HepG2 (cell line): Measurements from ENCODE around the gene ADAMTS4. TPM values are rescaled to one million over a fixed set of nuclear protein-coding genes. Genes with fewer than 3 reads are reported as not detected.
A peak's percentile ranks its signal among the peaks of the same experiment; 100 is the strongest.

ENCODE experiments used
- AFF4 ChIP-seq: sonication (generic); formaldehyde crosslinking; IDR thresholded peaks from 2 replicates; pipeline ENCODE4 v1.4.0; 2020; ENCODE audit warnings: missing genetic modification reagents
- CEBPG ChIP-seq: IDR thresholded peaks from 2 replicates; pipeline ENCODE4 v1.6.1; 2016
- DMAP1 ChIP-seq: IDR thresholded peaks from 2 replicates; pipeline ENCODE4 v1.6.1; 2016
- ELF4 ChIP-seq: sonication (generic); formaldehyde crosslinking; IDR thresholded peaks from 2 replicates; pipeline ENCODE4 v1.5.0; 2020; ENCODE audit warnings: missing genetic modification reagents, mild to moderate bottlenecking, moderate library complexity, borderline replicate concordance
- ETV5 ChIP-seq: IDR thresholded peaks from 2 replicates; pipeline ENCODE4 v1.6.1; 2018; ENCODE audit warnings: missing biosample characterization, missing genetic modification reagents, inconsistent platforms, borderline replicate concordance
- FOXO4 ChIP-seq: sonication (generic); formaldehyde crosslinking; conservative IDR thresholded peaks from 2 replicates; pipeline ENCODE4 v1.8.1; 2023; ENCODE audit warnings: missing genetic modification reagents
- JARID2 ChIP-seq: sonication (generic); formaldehyde crosslinking; IDR thresholded peaks from 2 replicates; pipeline ENCODE4 v1.8.1; 2023; ENCODE audit warnings: missing genetic modification reagents, inconsistent platforms; ENCODE audit not compliant: insufficient replicate concordance
- MED13 ChIP-seq: sonication (generic); formaldehyde crosslinking; IDR thresholded peaks from 2 replicates; pipeline ENCODE4 v1.5.0; 2020; ENCODE audit warnings: missing genetic modification reagents
- NRL ChIP-seq: sonication (generic); formaldehyde crosslinking; IDR thresholded peaks from 2 replicates; pipeline ENCODE4 v1.5.0; 2020; ENCODE audit warnings: missing genetic modification reagents, mild to moderate bottlenecking, moderate library complexity, borderline replicate concordance
- PRDM10 ChIP-seq: sonication (generic); formaldehyde crosslinking; IDR thresholded peaks from 2 replicates; pipeline ENCODE4 v1.4.0; 2020; ENCODE audit warnings: low read depth, missing genetic modification reagents
- SIX1 ChIP-seq: sonication (generic); formaldehyde crosslinking; IDR thresholded peaks from 2 replicates; pipeline ENCODE4 v1.4.0; 2020; ENCODE audit warnings: missing genetic modification reagents, borderline replicate concordance
- SNAI1 ChIP-seq: sonication (generic); formaldehyde crosslinking; IDR thresholded peaks from 2 replicates; pipeline ENCODE4 v1.5.0; 2020; ENCODE audit warnings: mild to moderate bottlenecking, missing genetic modification reagents, borderline replicate concordance
- SPEN ChIP-seq: sonication (generic); formaldehyde crosslinking; IDR thresholded peaks from 2 replicates; pipeline ENCODE4 v1.5.1; 2020; ENCODE audit warnings: low read depth, mild to moderate bottlenecking, missing genetic modification reagents
- TSC22D2 ChIP-seq: sonication (generic); formaldehyde crosslinking; IDR thresholded peaks from 2 replicates; pipeline ENCODE4 v1.5.1; 2020; ENCODE audit warnings: missing genetic modification reagents, mild to moderate bottlenecking, borderline replicate concordance
- ZNF431 ChIP-seq: sonication (generic); formaldehyde crosslinking; IDR thresholded peaks from 2 replicates; pipeline ENCODE4 v1.9.0; 2022; ENCODE audit warnings: missing genetic modification reagents, low read depth, mild to moderate bottlenecking, borderline replicate concordance
- ZNF512 ChIP-seq: sonication (generic); formaldehyde crosslinking; IDR thresholded peaks from 2 replicates; pipeline ENCODE4 v1.4.0; 2020; ENCODE audit warnings: mild to moderate bottlenecking, missing genetic modification reagents
- ZNF556 ChIP-seq: sonication (generic); formaldehyde crosslinking; IDR thresholded peaks from 2 replicates; pipeline ENCODE4 v1.4.0; 2020; ENCODE audit warnings: mild to moderate bottlenecking, missing genetic modification reagents, borderline replicate concordance
- ZNF773 ChIP-seq: sonication (generic); formaldehyde crosslinking; IDR thresholded peaks from 2 replicates; pipeline ENCODE4 v1.4.0; 2020; ENCODE audit warnings: missing genetic modification reagents, borderline replicate concordance
- polyA plus RNA-seq, 8 experiments: library from polyadenylated mRNA; depleted of rRNA in 3 of 8; stranded (reverse) in 7 of 8; unstranded in 1 of 8; fragments of >200 nt; fragmentation: Illumina TruSeq in 4 of 8; extraction: Trizol in 4 of 8; gene quantifications; 2 replicates each; pipeline versions ENCODE4 v1.2.1 to v1.2.3, GENCODE V29; 2011 to 2016; ENCODE audit warnings: low read depth in 4 of 8, missing spikeins in 1 of 8, mixed read lengths in 1 of 8; ENCODE audit not compliant: insufficient read depth in 1 of 8
- total RNA-seq, 5 experiments: library from RNA; depleted of rRNA; stranded (reverse); fragments of >200 nt; fragmentation: Illumina TruSeq; extraction: Trizol; gene quantifications; 2 replicates each; pipeline ENCODE4 v1.2.3, GENCODE V29; 2016; ENCODE audit warnings: low read depth in 1 of 5

ADAMTS4 gene
- total and polyA plus RNA-seq, 2 of the 13 experiments (the other 11 are each of a cell fraction or from before 2014, with no cell fraction given) = 0.51 to 1.7 TPM

GRCh38 chr1:161218301-161219077 lies 19.6 kb upstream of the ADAMTS4 start (continued):
- TF ChIP-seq ZNF512 (CRISPR knock-in tag) (no peak), ETV5 (CRISPR knock-in tag) (peak; percentile 96), AFF4 (CRISPR knock-in tag) (peak; percentile 5; the same call in 1 of the 2 replicates), SPEN (CRISPR knock-in tag) (peak; percentile 59; the same call in 1 of the 2 replicates), DMAP1 (CRISPR knock-in tag) (peak; percentile 88), TSC22D2 (no peak), ZNF556 (0 out of 2 replicates have a peak, but pooled peaks have one; percentile 23), PRDM10 (peak; percentile 40; the same call in 1 of the 2 replicates), SNAI1 (no peak), JARID2 (CRISPR knock-in tag) (no peak), SIX1 (CRISPR knock-in tag) (no peak), ELF4 (CRISPR knock-in tag) (peak; percentile 77; the same call in 1 of the 2 replicates), ZNF431 (peak; percentile 93), FOXO4 (CRISPR knock-in tag) (no peak), CEBPG (peak; percentile 50), MED13 (CRISPR knock-in tag) (0 out of 2 replicates have a peak, but pooled peaks have one; percentile 80), ZNF773 (no peak), NRL (CRISPR knock-in tag) (peak; percentile 55; the same call in 1 of the 2 replicates)
